Hematopoietic multipotent progenitor cell (in vitro differentiated cells): Measurements from ENCODE around the gene DYRK1B. TPM values are rescaled to one million over a fixed set of nuclear protein-coding genes. Genes with fewer than 3 reads are reported as not detected.
A peak's percentile ranks its signal among the peaks of the same experiment; 100 is the strongest.

Source experiments
- DNase-seq, 3 donors: peaks; one replicate each; pipeline ENCODE4 v3.0.0-alpha.2; 2011 to 2015; ENCODE audit warnings: low read depth in 2 of 3, low spot score in 2 of 3
- total RNA-seq: library from RNA; depleted of rRNA; stranded (reverse); fragments of >200 nt; gene quantifications from one replicate; pipeline ENCODE4 v1.2.3, GENCODE V29; 2012

DYRK1B gene
- total RNA-seq, 1 donor = 48.5 TPM

- no peak for DNase-seq
Measured at GRCh38 chr19:39832341-39833083, 1.4 kb downstream of the DYRK1B start.

- no peak for DNase-seq
Measured at GRCh38 chr19:39831679-39832078, 2.3 kb downstream of the DYRK1B start.

- no peak for DNase-seq
Measured at GRCh38 chr19:39830847-39831246, 3.1 kb downstream of the DYRK1B start.

- DNase-seq = no peak
Measured at GRCh38 chr19:39830406-39830805, 3.6 kb downstream of the DYRK1B start.

- DNase-seq = no peak
Measured at GRCh38 chr19:39829702-39830275, 4.2 kb downstream of the DYRK1B start.

- DNase-seq = no peak
Measured at GRCh38 chr19:39828654-39829032, 5.3 kb downstream of the DYRK1B start.

GRCh38 chr19:39828015-39828653 lies 5.8 kb downstream of the DYRK1B start:
- no peak for DNase-seq

- no peak for DNase-seq
Measured at GRCh38 chr19:39827216-39827615, 6.7 kb downstream of the DYRK1B start.

GRCh38 chr19:39826311-39826945 lies 7.5 kb downstream of the DYRK1B start:
- DNase-seq = no peak

GRCh38 chr19:39825531-39826076 lies 8.4 kb downstream of the DYRK1B start:
- DNase-seq = no peak

GRCh38 chr19:39825093-39825463 lies 8.9 kb downstream of the DYRK1B start:
- DNase-seq = no peak

GRCh38 chr19:39824143-39825092 lies 9.5 kb downstream of the DYRK1B start:
- DNase-seq = peak; percentile 68 to 93 (median 87)

GRCh38 chr19:39823686-39824085 lies 10.3 kb downstream of the DYRK1B start:
- no peak for DNase-seq

- no peak for DNase-seq
Measured at GRCh38 chr19:39820696-39821095, 13.3 kb downstream of the DYRK1B start.

GRCh38 chr19:39819786-39820185 lies 14.2 kb downstream of the DYRK1B start:
- DNase-seq = no peak

GRCh38 chr19:39818626-39819097 lies 15.3 kb downstream of the DYRK1B start:
- no peak for DNase-seq

GRCh38 chr19:39817888-39818561 lies 15.9 kb downstream of the DYRK1B start:
- no peak for DNase-seq

GRCh38 chr19:39816287-39817048 lies 17.5 kb downstream of the DYRK1B start:
- no peak for DNase-seq

GRCh38 chr19:39814595-39814994 lies 19.4 kb downstream of the DYRK1B start:
- DNase-seq = no peak
